ENCODE data around the gene RAB8A.

DNA sequence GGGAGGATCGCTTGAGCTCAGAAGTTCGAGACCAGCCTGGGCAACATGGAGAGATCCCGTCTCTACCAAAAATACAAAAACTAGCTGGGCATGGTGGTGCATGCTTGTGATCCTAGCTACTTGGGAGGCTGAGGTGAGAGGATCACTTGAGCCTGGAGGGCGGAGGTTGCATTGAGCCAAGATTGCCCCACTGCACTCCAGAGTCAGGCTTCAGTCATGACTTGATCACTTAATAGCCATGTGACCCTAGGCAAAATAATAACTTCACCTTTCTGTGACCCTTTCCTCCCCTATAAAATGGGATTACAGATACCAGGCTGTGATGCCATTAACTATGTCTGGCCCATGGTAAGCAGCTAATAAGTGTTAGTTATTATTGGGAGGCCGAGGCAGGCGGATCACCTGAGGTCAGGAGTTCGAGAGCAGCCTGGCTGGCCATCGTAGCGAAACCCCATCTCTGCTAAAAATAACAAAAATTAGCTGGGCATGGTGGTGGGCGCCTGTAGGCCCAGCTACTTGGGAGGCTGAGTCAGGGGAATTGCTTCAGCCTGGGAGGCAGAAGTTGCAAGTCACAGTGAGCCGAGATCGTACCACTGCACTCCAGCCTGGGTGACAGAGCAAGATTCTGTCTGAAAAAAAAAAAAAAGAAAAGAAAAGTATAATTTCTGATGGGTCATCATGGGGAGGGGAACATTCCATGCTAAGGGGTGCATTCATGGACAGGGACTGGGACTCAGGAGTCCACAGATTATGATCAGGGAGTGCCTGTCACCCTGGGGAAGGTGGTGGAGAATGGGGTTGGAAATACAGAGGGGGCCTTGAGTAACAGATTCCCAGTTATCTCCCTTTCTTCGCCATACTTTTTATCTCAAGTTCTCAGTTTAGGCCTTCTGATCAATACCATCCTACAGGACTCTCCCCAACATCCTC is 19.9 kb upstream of the RAB8A start:
- TF ChIP-seq REST (IDR thresholded peaks at IDR 0.05; ENCODE audit: unreplicated experiment) (no peak), JUNB (IDR thresholded peaks at IDR 0.05; ENCODE audit: unreplicated experiment) (no peak), POLR2AphosphoS5 (IDR thresholded peaks at IDR 0.05; ENCODE audit: low read depth) (no peak), EZH2 (IDR thresholded peaks at IDR 0.05; ENCODE audit: low read depth, unreplicated experiment) (no peak), CREB1 (CRISPR knock-in tag; IDR thresholded peaks at IDR 0.05; ENCODE audit: low read depth) (no peak), EZH2phosphoT487 (IDR thresholded peaks at IDR 0.05; ENCODE audit: unreplicated experiment) (no peak), STAT1 (IDR thresholded peaks at IDR 0.05; ENCODE audit: unreplicated experiment) (no peak), ZNF331 (CRISPR knock-in tag; IDR thresholded peaks at IDR 0.05; ENCODE audit: low read depth) (no peak), ZNF114 (CRISPR knock-in tag; IDR thresholded peaks at IDR 0.05) (no peak)
- TF ChIP-seq, protein P1, sequence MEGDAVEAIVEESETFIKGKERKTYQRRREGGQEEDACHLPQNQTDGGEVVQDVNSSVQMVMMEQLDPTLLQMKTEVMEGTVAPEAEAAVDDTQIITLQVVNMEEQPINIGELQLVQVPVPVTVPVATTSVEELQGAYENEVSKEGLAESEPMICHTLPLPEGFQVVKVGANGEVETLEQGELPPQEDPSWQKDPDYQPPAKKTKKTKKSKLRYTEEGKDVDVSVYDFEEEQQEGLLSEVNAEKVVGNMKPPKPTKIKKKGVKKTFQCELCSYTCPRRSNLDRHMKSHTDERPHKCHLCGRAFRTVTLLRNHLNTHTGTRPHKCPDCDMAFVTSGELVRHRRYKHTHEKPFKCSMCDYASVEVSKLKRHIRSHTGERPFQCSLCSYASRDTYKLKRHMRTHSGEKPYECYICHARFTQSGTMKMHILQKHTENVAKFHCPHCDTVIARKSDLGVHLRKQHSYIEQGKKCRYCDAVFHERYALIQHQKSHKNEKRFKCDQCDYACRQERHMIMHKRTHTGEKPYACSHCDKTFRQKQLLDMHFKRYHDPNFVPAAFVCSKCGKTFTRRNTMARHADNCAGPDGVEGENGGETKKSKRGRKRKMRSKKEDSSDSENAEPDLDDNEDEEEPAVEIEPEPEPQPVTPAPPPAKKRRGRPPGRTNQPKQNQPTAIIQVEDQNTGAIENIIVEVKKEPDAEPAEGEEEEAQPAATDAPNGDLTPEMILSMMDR (conservative IDR thresholded peaks at IDR 0.05; ENCODE audit: low read depth in 2 of 2) = no peak
- TF ChIP-seq, protein P2, sequence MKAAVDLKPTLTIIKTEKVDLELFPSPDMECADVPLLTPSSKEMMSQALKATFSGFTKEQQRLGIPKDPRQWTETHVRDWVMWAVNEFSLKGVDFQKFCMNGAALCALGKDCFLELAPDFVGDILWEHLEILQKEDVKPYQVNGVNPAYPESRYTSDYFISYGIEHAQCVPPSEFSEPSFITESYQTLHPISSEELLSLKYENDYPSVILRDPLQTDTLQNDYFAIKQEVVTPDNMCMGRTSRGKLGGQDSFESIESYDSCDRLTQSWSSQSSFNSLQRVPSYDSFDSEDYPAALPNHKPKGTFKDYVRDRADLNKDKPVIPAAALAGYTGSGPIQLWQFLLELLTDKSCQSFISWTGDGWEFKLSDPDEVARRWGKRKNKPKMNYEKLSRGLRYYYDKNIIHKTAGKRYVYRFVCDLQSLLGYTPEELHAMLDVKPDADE (IDR thresholded peaks at IDR 0.05) = no peak

Data from GM23338 (cell line).